Neuronal stem cell (in vitro differentiated cells): ENCODE data around the gene RASGRF1.

Experiments
- DNase-seq: peaks from one replicate; pipeline ENCODE4 v3.0.0-alpha.2; 2013; ENCODE audit warnings: low spot score
- H2AFZ ChIP-seq: one replicate; pipeline ENCODE4 v1.6.1; 2013; ENCODE audit warnings: mild to moderate bottlenecking, low read length, inconsistent platforms
- H2AK5ac ChIP-seq: 2 replicates; pipeline ENCODE4 v1.6.1; 2013; ENCODE audit warnings: low read depth, mild to moderate bottlenecking, inconsistent platforms, low read length, moderate library complexity, mixed read lengths
- H2BK120ac ChIP-seq: 2 replicates; pipeline ENCODE4 v1.6.1; 2013; ENCODE audit warnings: low read depth, mild to moderate bottlenecking, inconsistent platforms, low read length, moderate library complexity, mixed read lengths
- H2BK12ac ChIP-seq: one replicate; pipeline ENCODE4 v1.6.1; 2013; ENCODE audit warnings: low read length, inconsistent platforms
- H2BK15ac ChIP-seq: 2 replicates; pipeline ENCODE4 v1.6.1; 2013; ENCODE audit warnings: mild to moderate bottlenecking, low read length, inconsistent platforms, mixed read lengths
- H2BK5ac ChIP-seq: one replicate; pipeline ENCODE4 v1.6.1; 2013; ENCODE audit warnings: inconsistent platforms, mild to moderate bottlenecking, low read length, moderate library complexity
- H3K14ac ChIP-seq: one replicate; pipeline ENCODE4 v1.6.1; 2013; ENCODE audit warnings: low read length, inconsistent platforms
- H3K18ac ChIP-seq: 2 replicates; pipeline ENCODE4 v1.6.1; 2013; ENCODE audit warnings: low read length, inconsistent platforms
- H3K23ac ChIP-seq: 2 replicates; pipeline ENCODE4 v1.6.1; 2013; ENCODE audit warnings: low read depth, mild to moderate bottlenecking, mixed read lengths, low read length, inconsistent platforms; ENCODE audit not compliant: poor library complexity
- H3K27ac ChIP-seq: replicated peaks from 3 replicates; pipeline ENCODE4 v1.5.1; 2013; ENCODE audit warnings: low read length, inconsistent platforms
- H3K27me3 ChIP-seq, 3 experiments: 2 replicates each; pipeline ENCODE4 v1.6.1; 2013; ENCODE audit warnings: low read length in 3 of 3, mild to moderate bottlenecking in 2 of 3, inconsistent platforms in 1 of 3, low read depth in 1 of 3, mixed read lengths in 1 of 3, moderate library complexity in 1 of 3; ENCODE audit not compliant: control insufficient read depth in 3 of 3, insufficient read depth in 3 of 3
- H3K36me3 ChIP-seq, 2 donors: replicated peaks in 1 of 2; 2 replicates each; pipeline ENCODE4 v1.6.1; 2013; ENCODE audit warnings: low read length in 2 of 2; ENCODE audit not compliant: control insufficient read depth in 2 of 2, insufficient read depth in 2 of 2
- H3K4ac ChIP-seq: 2 replicates; pipeline ENCODE4 v1.6.1; 2013; ENCODE audit warnings: inconsistent platforms, mild to moderate bottlenecking, low read length, moderate library complexity
- H3K4me1 ChIP-seq, 2 donors: 1 replicate in 1 of 2; 2 replicates in 1 of 2; pipeline ENCODE4 v1.6.1; 2013; ENCODE audit warnings: low read length in 2 of 2, low read depth in 1 of 2; ENCODE audit not compliant: control insufficient read depth in 2 of 2, insufficient read depth in 1 of 2
- H3K4me2 ChIP-seq: one replicate; pipeline ENCODE4 v1.6.1; 2013; ENCODE audit warnings: mild to moderate bottlenecking, low read length, inconsistent platforms; ENCODE audit not compliant: insufficient read depth, poor library complexity, severe bottlenecking
- H3K4me3 ChIP-seq, 2 donors: 2 replicates each; pipeline ENCODE4 v1.5.1; 2013; ENCODE audit warnings: low read length in 2 of 2, mild to moderate bottlenecking in 2 of 2, inconsistent platforms in 1 of 2, moderate library complexity in 1 of 2
- H3K79me1 ChIP-seq: one replicate; pipeline ENCODE4 v1.6.1; 2013; ENCODE audit warnings: low read depth, mild to moderate bottlenecking, inconsistent platforms, low read length, moderate library complexity
- H3K9ac ChIP-seq: one replicate; pipeline ENCODE4 v1.6.1; 2013; ENCODE audit warnings: mild to moderate bottlenecking, low read depth, low read length, inconsistent platforms; ENCODE audit not compliant: poor library complexity
- H3K9me3 ChIP-seq, 2 donors: replicated peaks in 1 of 2; 2 replicates each; pipeline versions ENCODE3 to v1.6.1; 2013; ENCODE audit warnings: low read length in 2 of 2, mild to moderate bottlenecking in 2 of 2, inconsistent platforms in 1 of 2, low read depth in 1 of 2, mixed read lengths in 1 of 2, moderate library complexity in 1 of 2; ENCODE audit not compliant: control insufficient read depth in 2 of 2, insufficient read depth in 1 of 2
- H4K8ac ChIP-seq: one replicate; pipeline ENCODE4 v1.6.1; 2013; ENCODE audit warnings: low read depth, mild to moderate bottlenecking, inconsistent platforms, low read length, moderate library complexity
- H4K91ac ChIP-seq: one replicate; pipeline ENCODE4 v1.6.1; 2013; ENCODE audit warnings: low read length, low read depth, mild to moderate bottlenecking, inconsistent platforms; ENCODE audit not compliant: poor library complexity
- WGBS, 2 donors: extraction: QIAGEN DNeasy Blood & Tissue Kit; methylation state at CpG; one replicate each; pipeline ENCODE4 v1.1.7; 2013; ENCODE audit warnings: missing lambda C conversion rate in 2 of 2, mixed read lengths in 1 of 2; ENCODE audit not compliant: insufficient read length in 2 of 2, insufficient replicate concordance in 1 of 2; ENCODE audit errors: extremely low coverage in 2 of 2; 5-methylcytosine and 5-hydroxymethylcytosine counted together

The RASGRF1 gene

DNA sequence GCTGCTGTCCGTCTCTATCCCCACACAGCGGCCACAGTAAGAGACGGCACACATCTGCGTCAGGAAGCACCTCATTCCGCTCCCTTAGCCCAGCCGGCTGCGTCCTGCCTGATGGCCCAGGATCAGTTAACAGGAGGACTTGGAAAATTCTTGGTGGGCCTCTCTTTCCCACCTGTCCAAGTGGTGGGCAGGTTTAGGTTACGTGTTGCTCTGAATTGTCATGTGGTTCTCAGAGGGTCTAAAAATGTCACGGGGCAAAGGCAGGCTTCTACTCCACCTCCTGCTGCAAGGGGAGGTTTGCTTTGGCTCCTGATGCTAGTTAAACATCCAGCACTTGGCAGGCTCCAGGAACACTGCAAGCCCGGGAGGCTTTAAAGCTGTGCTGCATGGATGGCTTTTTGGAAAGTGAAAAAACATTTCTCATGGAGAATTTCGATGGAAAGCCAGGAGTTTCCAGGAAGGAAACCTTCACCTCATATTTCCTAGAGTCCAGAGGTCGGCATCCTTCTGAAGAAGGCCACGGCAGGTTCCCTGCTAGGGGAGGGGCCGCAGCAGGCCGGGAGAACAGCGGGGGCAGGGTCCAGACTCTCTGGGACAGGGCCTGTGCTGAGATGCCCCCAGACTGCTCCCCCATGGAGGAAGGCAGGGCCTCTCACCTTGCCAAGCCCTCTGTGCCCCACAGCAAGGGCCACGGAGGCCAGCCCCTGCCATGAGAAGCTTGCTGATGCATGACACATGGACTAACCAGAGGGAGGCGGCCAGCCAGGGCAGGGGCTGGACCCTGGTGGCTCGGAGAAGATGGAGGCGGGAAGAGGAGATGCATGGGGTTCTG is 156.5 kb downstream of the RASGRF1 start:
- no peak overlapping the region for H3K14ac ChIP-seq
- H4K8ac ChIP-seq, result no peak overlapping the region
- no peak for DNase-seq
- H3K79me1 ChIP-seq, result peaks cover 2% of the 10 kb centered on the region
- peak overlapping the region; percentile 74 for H3K18ac ChIP-seq
- no peaks in the 10 kb centered on the region for H3K36me3 ChIP-seq
- no peak overlapping the region for H3K23ac ChIP-seq
- no peak overlapping the region for H4K91ac ChIP-seq
- no peak overlapping the region for H3K4me2 ChIP-seq
- peak overlapping the region; percentile 31 for H3K4ac ChIP-seq
- no peaks in the 10 kb centered on the region for H3K27me3 ChIP-seq
- WGBS, 2 donors, result no CpG with 5 or more reads among the region's 20 CpGs
- no peak overlapping the region for H3K9ac ChIP-seq
- H2AFZ ChIP-seq, result peak overlapping the region; percentile 14
- H3K27ac ChIP-seq, result no peak overlapping the region
- H2BK15ac ChIP-seq, result no peak overlapping the region
- peak overlapping the region; percentile 42 for H2AK5ac ChIP-seq
- H3K4me1 ChIP-seq, result peaks cover 0 to 3% of the 10 kb centered on the region in 2 donors
- H2BK120ac ChIP-seq, result no peak overlapping the region
- H2BK12ac ChIP-seq, result peak overlapping the region; percentile 35
- no peaks in the 10 kb centered on the region for H3K9me3 ChIP-seq
- H3K4me3 ChIP-seq, result no peak overlapping the region
- H2BK5ac ChIP-seq, result no peak overlapping the region

DNA sequence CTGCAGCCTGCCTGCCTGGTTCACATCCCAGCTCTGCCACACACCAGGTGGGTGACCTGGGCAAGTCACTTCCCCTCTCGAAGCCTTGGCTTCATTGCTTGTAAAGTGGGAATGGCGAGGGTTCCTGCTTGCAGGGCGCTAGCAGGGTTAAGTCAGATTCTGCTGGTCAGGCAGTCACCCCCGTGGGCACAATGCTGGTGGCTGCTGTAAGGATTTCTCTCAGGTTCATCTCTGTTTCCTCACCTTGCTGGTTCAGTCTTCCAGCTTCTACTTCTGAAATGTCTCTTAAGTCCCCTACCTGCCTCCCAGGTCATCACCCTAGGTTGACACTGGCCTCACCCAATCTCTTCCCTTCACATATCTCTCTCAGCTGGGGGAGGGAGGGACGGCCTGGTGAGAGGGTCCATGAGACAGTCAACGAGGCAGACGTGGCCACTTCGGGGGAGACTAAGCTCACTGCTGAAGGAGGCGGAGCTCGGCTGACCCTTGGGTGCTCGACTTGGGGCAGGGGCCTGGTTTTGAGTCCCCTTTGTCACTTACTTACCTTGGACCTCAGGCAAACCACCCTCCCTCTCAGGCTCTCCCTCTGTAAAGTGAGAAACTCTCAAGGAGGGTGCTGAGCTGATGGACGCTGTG is 157.3 kb downstream of the RASGRF1 start:
- no CpG with 5 or more reads among the region's 12 CpGs for WGBS, 2 donors
- H2BK15ac ChIP-seq, result no peak overlapping the region
- no peak for DNase-seq

DNA sequence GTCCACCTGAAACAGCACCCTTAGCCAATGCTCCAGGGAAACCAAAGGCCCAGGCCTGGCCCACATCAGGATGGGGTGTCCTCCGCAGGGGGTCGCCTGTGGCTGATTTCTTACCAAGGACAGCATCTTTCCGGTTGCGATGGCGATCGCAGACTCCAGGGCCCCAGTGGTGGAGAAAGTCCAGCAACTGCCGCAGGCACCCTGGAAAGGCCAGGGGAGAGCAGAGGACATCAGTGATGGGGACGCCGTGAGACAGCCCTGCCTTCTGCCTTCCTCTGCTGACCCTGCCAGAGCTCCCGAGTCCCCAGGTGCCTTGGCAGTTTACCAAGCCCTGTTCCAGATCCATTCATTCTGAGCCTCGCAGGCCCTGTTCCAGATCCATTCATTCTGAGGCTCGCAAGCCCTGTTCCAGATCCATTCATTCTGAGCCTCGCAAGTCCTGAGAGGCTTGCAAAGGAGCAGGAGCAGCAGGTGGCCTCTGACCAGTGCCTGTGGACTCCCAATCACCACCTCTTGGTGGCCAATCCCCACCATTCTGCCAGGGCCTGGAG is 158.2 kb downstream of the RASGRF1 start:
- no peak overlapping the region for H2AK5ac ChIP-seq
- H3K9me3 ChIP-seq, result no peaks in the 10 kb centered on the region
- H2AFZ ChIP-seq, result no peak overlapping the region
- H3K23ac ChIP-seq, result no peak overlapping the region
- no peak overlapping the region for H2BK120ac ChIP-seq
- no CpG with 5 or more reads among the region's 13 CpGs for WGBS, 2 donors
- no peak overlapping the region for H3K4me2 ChIP-seq
- no peak for DNase-seq
- H3K4me1 ChIP-seq, result peaks cover 0 to 3% of the 10 kb centered on the region in 2 donors
- H4K8ac ChIP-seq, result no peak overlapping the region
- H3K4ac ChIP-seq, result no peak overlapping the region
- no peak overlapping the region for H3K4me3 ChIP-seq
- no peak overlapping the region for H2BK12ac ChIP-seq
- peaks cover 2% of the 10 kb centered on the region for H3K79me1 ChIP-seq
- H3K18ac ChIP-seq, result peak overlapping the region; percentile 25
- H3K27me3 ChIP-seq, result no peaks in the 10 kb centered on the region
- H3K9ac ChIP-seq, result no peak overlapping the region
- H2BK15ac ChIP-seq, result no peak overlapping the region
- H4K91ac ChIP-seq, result no peak overlapping the region
- H3K36me3 ChIP-seq, result peaks cover 4 to 5% of the 10 kb centered on the region in 2 donors
- peak overlapping the region; percentile 94 for H3K14ac ChIP-seq
- H3K27ac ChIP-seq, result no peak overlapping the region
- H2BK5ac ChIP-seq, result no peak overlapping the region

More for the DNA sequence above, 157.3 kb downstream of the RASGRF1 start:
- Histone ChIP-seq H2AFZ (no peak overlapping the region), H4K8ac (no peak overlapping the region), H3K4me1 (peaks cover 0 to 3% of the 10 kb centered on the region in 2 donors), H3K18ac (no peak overlapping the region), H3K27me3 (no peaks in the 10 kb centered on the region), H3K36me3 (no peaks in the 10 kb centered on the region), H3K27ac (no peak overlapping the region), H3K9me3 (no peaks in the 10 kb centered on the region), H3K79me1 (peaks cover 2% of the 10 kb centered on the region), H4K91ac (no peak overlapping the region), H2BK5ac (no peak overlapping the region), H2BK120ac (no peak overlapping the region), H2BK12ac (no peak overlapping the region), H3K14ac (no peak overlapping the region), H2AK5ac (no peak overlapping the region), H3K4me2 (no peak overlapping the region), H3K4ac (no peak overlapping the region), H3K4me3 (no peak overlapping the region), H3K9ac (no peak overlapping the region), H3K23ac (no peak overlapping the region)
